Adrenal gland (tissue), 12 donors: ENCODE data around the gene MRPS7. TPM values are rescaled to one million over a fixed set of nuclear protein-coding genes. Genes with fewer than 3 reads are reported as not detected.

Experiments
- DNase-seq, 7 donors: peaks; one replicate each; pipeline ENCODE4 v3.0.0-alpha.2; 2019 to 2020
- H3K27ac ChIP-seq, 5 donors: fragments of 200-600 bp; sonication (generic) in 4 of 5; 1 replicate in 3 of 5; 2 replicates in 2 of 5; pipeline versions ENCODE4 v1.5.1 to v1.8.0; 2016 to 2020; ENCODE audit warnings: mild to moderate bottlenecking in 1 of 5
- H3K27me3 ChIP-seq: fragments of 200-600 bp; 2 replicates; pipeline ENCODE4 v1.8.0; 2021
- H3K36me3 ChIP-seq, 2 donors: fragments of 200-600 bp; replicated peaks in 1 of 2; 1 replicate in 1 of 2; 2 replicates in 1 of 2; pipeline versions ENCODE4 v1.5.1 to v1.8.0; 2018 to 2022
- H3K4me1 ChIP-seq, 2 donors: fragments of 200-600 bp; replicated peaks in 1 of 2; 1 replicate in 1 of 2; 2 replicates in 1 of 2; pipeline versions ENCODE4 v1.5.1 to v1.8.0; 2018 to 2021
- H3K4me3 ChIP-seq, 4 donors: fragments of 200-600 bp; sonication (generic) in 3 of 4; one replicate each; pipeline ENCODE4 v1.5.1; 2016 to 2018
- H3K9me3 ChIP-seq, 3 donors: fragments of 200-600 bp; sonication (generic) in 1 of 3; replicated peaks in 1 of 3; 1 replicate in 2 of 3; 2 replicates in 1 of 3; pipeline versions ENCODE4 v1.5.1 to v1.8.0; 2016 to 2021
- POLR2A ChIP-seq, 2 donors: fragments of 450-650 bp; IDR thresholded peaks; one replicate each; pipeline ENCODE4 v1.6.1; 2017; ENCODE audit warnings: antibody characterized with exemption in 2 of 2, mild to moderate bottlenecking in 2 of 2, moderate library complexity in 1 of 2
- WGBS, 4 donors: extraction: QIAGEN DNeasy Blood & Tissue Kit in 2 of 4; methylation state at CpG; one replicate each; pipeline versions ENCODE4 v1.1.5 to v1.1.7; 2013 to 2017; 5-methylcytosine and 5-hydroxymethylcytosine counted together
- intact Hi-C, 2 donors: fragments of 100-400 bp; cut with DNase I; formaldehyde crosslinking; loops; one replicate each; pipeline versions ENCODE4 v1.14.1 to v1.15.0; 2022 to 2023
- polyA plus RNA-seq, 3 donors: library from polyadenylated mRNA; stranded (reverse); fragments of 200-250 nt in 2 of 3; fragments of 350-450 nt in 1 of 3; fragmentation: Illumina TruSeq in 1 of 3; extraction: RNeasy Lipid Tissue Mini Kit (QIAGEN cat#74804) in 1 of 3; gene quantifications; one replicate each; pipeline ENCODE4 v1.2.3, GENCODE V29; 2013 to 2014
- total RNA-seq, 9 donors: library from RNA; depleted of rRNA in 4 of 9; stranded (reverse); fragments of >200 nt in 4 of 9; fragments of 120-200 nt in 1 of 9; fragmentation: NEBNext Ultra II Directional in 1 of 9; extraction: Animal tissue kit (Norgen Biotek cat#: 25700) in 1 of 9; gene quantifications; one replicate each; pipeline versions ENCODE4 v1.1.0 to v1.2.4, GENCODE V29; 2013 to 2023
- TF ChIP-seq, protein P1 (sequence below), 6 experiments: fragments of 450-650 bp in 4 of 6; fragments of 200-600 bp in 2 of 6; sonication (generic) in 1 of 6; IDR thresholded peaks; 1 replicate in 5 of 6; 2 replicates in 1 of 6; pipeline versions ENCODE4 v1.5.1 to v1.8.0; 2016 to 2021; ENCODE audit warnings: antibody characterized with exemption in 6 of 6, mild to moderate bottlenecking in 2 of 6, moderate library complexity in 1 of 6
- donor health status: healthy with polysubstance abuse.
- donor health status: Bipolar disorder and iron deficiency.
- donor health status: DM: yes; HTN: yes; CAD: no.
- donor health status: DM: no; HTN: no; CAD: no.
- donor health status: DM: no; HTN: no; CAD: no.
- donor health status: DM: yes; HTN: yes; CAD: no.

Gene MRPS7
- total and polyA plus RNA-seq, 12 donors, result 47.7 to 127 (median 75.0) TPM

DNA sequence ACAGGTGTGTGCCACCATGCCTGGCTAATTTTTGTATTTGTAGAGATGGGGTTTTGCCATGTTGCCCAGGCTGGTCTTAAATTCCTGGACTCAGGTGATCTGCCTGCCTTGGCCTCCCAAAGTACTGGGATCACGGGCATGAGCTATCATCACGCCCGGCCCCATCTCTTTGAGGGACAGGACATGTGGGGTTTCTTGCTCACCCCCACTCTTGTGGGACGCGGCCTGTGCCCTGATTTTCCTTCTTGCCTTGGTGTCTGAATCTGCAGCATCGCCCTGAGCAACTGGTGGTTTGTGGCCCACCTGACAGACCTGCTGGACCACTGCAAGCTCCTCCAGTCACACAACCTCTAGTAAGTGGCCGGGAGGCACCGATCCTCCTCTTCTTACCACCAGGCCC, 30.6 kb upstream of the MRPS7 start:
- no peaks in the 10 kb centered on the region for H3K4me1 ChIP-seq
- H3K36me3 ChIP-seq, result peaks cover 0 to 71% of the 10 kb centered on the region in 2 donors
- H3K27ac ChIP-seq, result no peak overlapping the region
- no peaks in the 10 kb centered on the region for H3K9me3 ChIP-seq
- WGBS, 4 donors, result 91 to 100% (median 96%) methylated on average over 6 to 8 of the region's 8 CpGs
- no peak for DNase-seq
- TF ChIP-seq, protein P1, sequence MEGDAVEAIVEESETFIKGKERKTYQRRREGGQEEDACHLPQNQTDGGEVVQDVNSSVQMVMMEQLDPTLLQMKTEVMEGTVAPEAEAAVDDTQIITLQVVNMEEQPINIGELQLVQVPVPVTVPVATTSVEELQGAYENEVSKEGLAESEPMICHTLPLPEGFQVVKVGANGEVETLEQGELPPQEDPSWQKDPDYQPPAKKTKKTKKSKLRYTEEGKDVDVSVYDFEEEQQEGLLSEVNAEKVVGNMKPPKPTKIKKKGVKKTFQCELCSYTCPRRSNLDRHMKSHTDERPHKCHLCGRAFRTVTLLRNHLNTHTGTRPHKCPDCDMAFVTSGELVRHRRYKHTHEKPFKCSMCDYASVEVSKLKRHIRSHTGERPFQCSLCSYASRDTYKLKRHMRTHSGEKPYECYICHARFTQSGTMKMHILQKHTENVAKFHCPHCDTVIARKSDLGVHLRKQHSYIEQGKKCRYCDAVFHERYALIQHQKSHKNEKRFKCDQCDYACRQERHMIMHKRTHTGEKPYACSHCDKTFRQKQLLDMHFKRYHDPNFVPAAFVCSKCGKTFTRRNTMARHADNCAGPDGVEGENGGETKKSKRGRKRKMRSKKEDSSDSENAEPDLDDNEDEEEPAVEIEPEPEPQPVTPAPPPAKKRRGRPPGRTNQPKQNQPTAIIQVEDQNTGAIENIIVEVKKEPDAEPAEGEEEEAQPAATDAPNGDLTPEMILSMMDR (IDR thresholded peaks at IDR 0.05), result no peak
- TF ChIP-seq POLR2A (IDR thresholded peaks at IDR 0.05), result no peak
- no peaks in the 10 kb centered on the region for H3K27me3 ChIP-seq
- intact Hi-C loops, result no loop called here
- no peak overlapping the region for H3K4me3 ChIP-seq

DNA sequence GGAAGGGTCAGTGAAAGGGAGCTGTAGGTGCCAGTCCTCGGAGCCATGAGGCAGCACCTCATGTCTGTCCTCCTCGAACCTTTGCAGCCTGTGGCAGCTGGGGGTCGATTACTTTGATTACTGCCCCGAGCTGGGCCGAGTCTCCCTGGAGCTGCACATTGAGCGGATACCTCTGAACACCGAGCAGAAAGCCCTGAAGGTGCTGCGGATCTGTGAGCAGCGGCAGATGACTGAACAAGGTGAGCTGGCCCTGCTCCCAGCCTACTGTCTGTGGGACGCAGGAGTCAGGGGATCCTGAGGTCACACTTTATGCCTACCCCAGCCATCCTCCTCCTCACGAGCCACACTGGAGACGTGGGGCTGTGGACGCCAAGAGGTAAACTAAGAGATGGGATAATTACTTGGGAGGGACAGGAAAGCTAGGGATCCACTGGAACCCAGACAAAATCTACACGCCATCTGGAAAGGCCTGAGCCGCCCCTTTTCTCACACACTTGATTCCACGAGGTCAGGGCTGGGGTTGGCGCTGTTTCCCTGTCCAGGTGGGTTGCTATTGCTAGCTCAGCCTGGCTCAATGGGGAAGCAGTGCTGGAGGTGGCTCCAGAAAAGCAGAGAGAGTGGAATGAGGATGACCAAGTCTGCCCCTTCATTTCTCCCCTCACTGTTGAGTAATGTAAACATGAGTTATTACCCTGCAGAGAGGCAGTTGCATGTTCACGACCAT, 29.8 kb upstream of the MRPS7 start:
- intact Hi-C loops, result no loop called here
- Histone ChIP-seq H3K9me3 (no peaks in the 10 kb centered on the region), H3K4me3 (no peak overlapping the region), H3K27me3 (no peaks in the 10 kb centered on the region), H3K36me3 (peaks cover 0 to 71% of the 10 kb centered on the region in 2 donors), H3K27ac (no peak overlapping the region), H3K4me1 (no peaks in the 10 kb centered on the region)
- TF ChIP-seq, protein P1 (IDR thresholded peaks at IDR 0.05), result no peak
- no peak for TF ChIP-seq POLR2A (IDR thresholded peaks at IDR 0.05)
- 88 to 94% (median 91%) methylated on average over 10 to 18 of the region's 18 CpGs for WGBS, 4 donors
- no peak for DNase-seq

DNA sequence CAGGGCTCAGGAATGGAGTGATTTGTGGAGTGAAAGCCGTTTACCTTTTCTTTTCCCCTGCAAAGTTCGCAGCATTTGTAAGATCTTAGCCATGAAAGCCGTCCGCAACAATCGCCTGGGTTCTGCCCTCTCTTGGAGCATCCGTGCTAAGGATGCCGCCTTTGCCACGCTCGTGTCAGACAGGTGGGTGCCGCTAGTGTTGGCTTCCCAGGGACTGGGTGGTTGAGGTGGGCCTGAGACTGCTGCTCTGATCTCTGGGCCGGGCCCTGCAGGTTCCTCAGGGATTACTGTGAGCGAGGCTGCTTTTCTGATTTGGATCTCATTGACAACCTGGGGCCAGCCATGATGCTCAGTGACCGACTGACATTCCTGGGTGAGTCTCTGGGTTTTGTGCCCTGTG, 28.9 kb upstream of the MRPS7 start:
- H3K36me3 ChIP-seq, result peaks cover 0 to 78% of the 10 kb centered on the region in 2 donors

DNA sequence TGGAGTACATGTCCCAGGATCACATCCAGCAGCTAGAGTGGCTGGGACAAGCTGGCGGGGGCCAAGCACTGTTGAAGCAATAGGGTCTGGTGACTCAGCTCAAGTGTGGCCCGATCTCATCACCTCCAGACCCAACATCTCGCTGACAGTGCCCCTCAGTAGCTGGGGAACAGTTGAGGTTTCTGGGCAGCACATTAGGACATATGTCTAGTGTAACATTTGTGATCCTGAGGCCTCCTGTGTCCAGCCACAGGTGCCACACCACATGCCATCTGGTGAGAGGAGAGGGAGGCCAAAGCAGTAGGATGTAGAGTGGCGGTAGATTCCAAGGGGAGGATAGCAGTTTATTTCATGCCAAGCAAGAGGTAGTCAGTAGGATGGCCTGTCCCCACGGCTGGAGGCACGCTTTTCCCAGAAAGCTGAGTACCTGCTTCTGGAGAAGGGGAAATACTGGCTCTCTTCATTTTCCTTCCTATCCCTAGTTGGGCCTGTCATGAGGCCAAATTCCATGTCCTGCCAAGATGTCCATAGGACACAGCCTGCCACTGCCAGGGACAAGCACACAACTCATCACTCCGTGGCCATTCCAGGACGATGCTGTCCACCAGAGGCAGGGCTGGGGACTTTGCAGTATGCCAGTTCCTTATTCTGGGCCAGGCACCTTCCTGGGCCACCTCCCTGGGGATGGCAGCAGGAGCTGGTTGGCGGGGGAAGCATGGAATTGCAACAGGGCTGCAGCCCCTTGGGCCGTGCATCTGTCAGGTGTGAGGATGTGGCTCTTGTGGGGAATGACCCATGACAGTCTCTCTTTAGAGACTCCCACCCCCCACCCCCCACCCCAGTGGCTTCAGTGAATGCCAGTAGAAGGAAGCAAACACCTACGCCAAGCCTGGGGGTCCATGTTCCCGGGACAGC, 24.3 kb upstream of the MRPS7 start:
- WGBS, 4 donors, result 53 to 87% (median 76%) methylated on average over 6 to 12 of the region's 12 CpGs
- Histone ChIP-seq H3K4me3 (no peak overlapping the region), H3K36me3 (peaks cover 0 to 86% of the 10 kb centered on the region in 2 donors), H3K4me1 (no peaks in the 10 kb centered on the region), H3K9me3 (no peaks in the 10 kb centered on the region), H3K27ac (no peak overlapping the region), H3K27me3 (no peaks in the 10 kb centered on the region)
- TF ChIP-seq POLR2A (IDR thresholded peaks at IDR 0.05), result no peak
- TF ChIP-seq, protein P1 (IDR thresholded peaks at IDR 0.05), result no peak
- intact Hi-C loops, result no loop called here
- no peak for DNase-seq

More for the DNA sequence above, 28.9 kb upstream of the MRPS7 start:
- no peak for DNase-seq
- TF ChIP-seq, protein P1 (IDR thresholded peaks at IDR 0.05), result no peak
- TF ChIP-seq POLR2A (IDR thresholded peaks at IDR 0.05), result no peak
- H3K4me3 ChIP-seq, result no peak overlapping the region
- no peaks in the 10 kb centered on the region for H3K27me3 ChIP-seq
- H3K9me3 ChIP-seq, result no peaks in the 10 kb centered on the region
- no peaks in the 10 kb centered on the region for H3K4me1 ChIP-seq
- WGBS, 4 donors, result 94 to 99% (median 96%) methylated on average over 12 to 13 of the region's 13 CpGs
- no peak overlapping the region for H3K27ac ChIP-seq
- intact Hi-C loops, result no loop called here
